ENCODE data around the gene SLC28A1. TPM values are rescaled to one million over a fixed set of nuclear protein-coding genes. Genes with fewer than 3 reads are reported as not detected.

The SLC28A1 gene
- total RNA-seq, 1 donor from 2014 or later, result 64.6 TPM

DNA sequence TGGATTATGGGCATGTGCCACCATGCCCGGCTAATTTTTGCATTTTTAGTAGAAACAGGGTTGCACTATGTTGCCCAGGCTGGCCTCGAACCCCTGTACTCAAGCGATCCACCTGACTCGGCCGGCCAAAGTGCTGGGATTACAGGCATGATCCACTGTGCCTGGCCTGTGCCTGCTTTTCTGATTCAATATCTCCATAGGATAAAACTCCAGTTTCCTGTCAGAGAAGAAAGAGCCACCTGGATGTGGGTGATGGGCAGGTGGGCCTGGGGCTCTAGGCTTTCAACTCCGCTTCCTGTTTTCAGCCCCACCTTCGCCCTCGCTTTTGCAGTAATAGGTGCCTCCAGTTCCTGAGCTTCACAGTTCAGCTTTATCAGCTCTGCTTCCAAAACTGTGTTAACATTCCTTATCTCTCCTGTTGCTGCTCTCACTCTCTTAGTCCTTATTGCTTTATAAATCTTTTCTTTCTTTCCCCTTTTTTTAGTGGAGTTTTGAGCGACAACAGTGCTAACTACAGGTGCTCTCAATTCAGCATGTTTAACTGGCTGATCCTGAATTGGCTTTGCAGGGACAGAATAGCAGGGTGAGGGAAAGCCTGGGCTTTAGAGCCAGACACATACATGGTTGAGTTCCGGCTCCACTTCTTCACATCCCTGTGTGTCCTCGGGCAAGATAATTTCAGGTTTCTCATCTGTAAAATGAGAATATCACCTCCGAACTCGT is 76.1 kb downstream of the SLC28A1 start:
- no peak for ATAC-seq
- no peak for DNase-seq (ENCODE audit: low spot score)

DNA sequence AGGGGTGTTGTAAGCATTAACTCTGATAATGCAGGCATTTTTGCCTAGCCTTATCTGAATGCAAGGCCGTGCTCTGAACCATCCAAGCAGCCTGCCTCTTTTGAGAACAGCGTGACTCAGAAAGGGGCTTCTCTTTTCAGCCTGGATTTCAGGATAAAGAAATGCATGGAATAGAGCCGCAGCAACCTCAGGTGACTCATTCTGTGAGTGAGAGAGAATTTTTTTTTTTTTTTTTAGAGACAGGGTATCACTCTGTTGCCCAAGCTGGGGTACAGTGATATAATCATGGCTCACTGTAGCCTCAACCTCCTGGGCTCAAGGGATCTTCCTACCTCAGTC is 76.6 kb downstream of the SLC28A1 start:
- no peak for ATAC-seq

DNA sequence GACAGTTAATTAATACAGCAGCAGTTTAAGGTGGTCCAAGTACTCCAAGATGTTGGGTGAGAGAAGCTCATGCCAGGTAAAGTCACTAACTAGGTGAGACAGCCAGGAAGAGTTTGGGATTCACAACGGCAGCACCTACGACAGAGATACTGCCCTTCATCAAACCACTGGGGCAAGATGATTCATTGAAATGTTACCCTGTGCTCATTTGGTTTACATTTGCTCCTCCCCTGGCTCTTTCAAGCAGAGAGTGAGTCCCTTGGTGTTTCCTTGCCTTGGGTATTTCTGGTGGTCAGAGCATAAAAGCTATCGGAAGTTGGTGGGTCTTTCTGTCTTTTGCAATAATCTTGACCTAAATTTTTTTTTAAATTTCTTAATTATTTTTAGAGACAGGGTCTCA is 77.2 kb downstream of the SLC28A1 start:
- no peak for ATAC-seq
- DNase-seq (ENCODE audit: low spot score), result no peak

More for the DNA sequence above, 76.6 kb downstream of the SLC28A1 start:
- no peak for DNase-seq (ENCODE audit: low spot score)

DNA sequence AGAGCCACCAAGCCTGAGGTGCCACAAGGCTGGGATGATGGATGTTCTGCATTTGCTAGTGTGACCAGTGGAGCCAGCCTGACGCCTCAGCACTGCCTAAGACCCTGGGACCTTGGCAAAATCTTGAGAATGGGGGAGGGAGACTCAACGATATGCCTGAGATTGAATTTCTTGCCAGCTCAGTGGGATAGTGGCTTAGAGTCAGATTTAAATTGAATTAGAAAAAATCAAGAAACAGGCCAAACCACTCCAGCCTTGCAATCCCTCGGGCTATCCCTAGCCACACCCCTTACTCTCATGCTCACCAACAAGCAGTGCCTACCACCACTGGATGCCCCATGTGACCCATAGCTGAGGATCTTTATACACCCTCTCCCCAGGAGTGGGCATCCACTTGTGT is 78.5 kb downstream of the SLC28A1 start:
- DNase-seq (ENCODE audit: low spot score) (no peak), ATAC-seq (no peak)

DNA sequence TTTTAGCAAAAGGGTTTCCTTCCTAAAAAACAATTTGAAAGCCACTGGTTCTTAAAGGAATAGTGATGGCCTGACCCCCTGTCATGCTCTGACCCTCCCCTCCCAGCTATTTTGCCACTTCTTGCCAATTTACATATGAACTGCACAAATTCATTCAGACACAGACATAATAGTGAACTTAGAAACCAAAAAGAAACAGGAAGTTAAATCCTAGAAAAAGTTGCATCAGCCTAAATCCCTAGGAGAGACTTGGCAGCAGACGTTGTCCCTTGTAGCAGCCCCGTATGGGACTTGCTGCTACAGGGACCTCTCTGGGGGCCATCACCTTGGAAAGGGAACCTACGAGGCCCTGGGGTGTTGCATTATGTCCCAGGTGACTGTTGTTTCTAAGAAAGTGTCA is 82.9 kb downstream of the SLC28A1 start:
- ATAC-seq (no peak), DNase-seq (ENCODE audit: low spot score) (no peak)

DNA sequence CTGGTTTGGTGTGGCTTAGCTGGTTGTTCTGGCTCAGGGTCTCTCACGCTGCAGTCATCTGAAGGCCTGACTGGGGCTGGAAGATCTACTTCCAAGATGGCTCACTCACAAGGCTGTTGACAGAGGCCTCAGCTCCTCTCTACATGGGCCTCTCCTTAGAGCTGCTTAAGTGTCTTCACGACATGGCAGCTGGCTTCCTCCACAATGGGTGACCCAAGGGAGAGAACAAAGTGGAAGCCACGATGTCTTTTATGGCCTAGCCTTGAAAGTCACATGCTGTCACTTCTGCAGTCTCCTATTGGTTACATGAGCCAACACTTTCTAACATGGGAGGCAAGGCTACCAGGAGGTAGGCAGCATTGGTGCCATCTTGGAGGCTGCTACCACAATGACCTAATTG is 83.8 kb downstream of the SLC28A1 start:
- DNase-seq (ENCODE audit: low spot score) (no peak), ATAC-seq (no peak)

DNA sequence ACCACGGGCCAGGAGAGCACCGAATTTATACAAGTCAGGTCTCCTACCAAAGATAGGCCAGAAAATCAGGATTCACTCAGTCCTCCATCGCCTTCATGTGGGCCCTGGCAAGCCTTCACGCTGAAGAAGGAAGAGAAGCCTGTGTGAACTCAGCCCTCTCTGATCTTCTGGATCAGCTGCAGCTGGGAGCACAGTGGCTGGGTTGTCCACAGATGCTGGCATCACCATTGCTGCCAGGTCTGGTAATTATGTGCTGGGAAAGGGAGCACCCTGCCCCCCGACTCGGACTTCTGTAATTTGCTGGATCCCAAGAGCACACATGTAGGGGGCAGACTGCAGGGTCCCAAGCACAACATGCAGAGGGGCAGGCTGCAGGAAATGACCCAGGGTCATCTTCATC is 84.8 kb downstream of the SLC28A1 start:
- ATAC-seq (no peak), DNase-seq (ENCODE audit: low spot score) (no peak)

DNA sequence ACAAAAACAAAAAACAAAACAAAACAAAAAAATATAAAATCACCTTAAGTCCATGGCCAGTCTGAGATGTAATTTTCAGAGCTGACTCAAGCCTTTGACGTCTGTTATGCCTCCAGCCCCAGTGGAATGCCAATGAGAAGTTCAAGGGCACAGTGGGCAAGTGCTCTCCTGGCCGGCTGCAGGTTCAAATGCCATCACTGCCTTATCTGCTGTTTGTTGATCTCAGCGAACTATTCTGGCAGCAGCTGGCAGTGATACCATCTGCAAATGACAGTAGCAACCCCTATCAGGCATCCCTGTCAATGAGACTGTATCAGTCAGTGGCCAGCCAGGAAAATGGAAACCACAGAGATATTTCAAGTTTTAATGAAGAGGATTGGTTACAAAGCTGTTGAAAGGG is 86.4 kb downstream of the SLC28A1 start:
- no peak for DNase-seq (ENCODE audit: low spot score)
- ATAC-seq, result peak; percentile 71

DNA sequence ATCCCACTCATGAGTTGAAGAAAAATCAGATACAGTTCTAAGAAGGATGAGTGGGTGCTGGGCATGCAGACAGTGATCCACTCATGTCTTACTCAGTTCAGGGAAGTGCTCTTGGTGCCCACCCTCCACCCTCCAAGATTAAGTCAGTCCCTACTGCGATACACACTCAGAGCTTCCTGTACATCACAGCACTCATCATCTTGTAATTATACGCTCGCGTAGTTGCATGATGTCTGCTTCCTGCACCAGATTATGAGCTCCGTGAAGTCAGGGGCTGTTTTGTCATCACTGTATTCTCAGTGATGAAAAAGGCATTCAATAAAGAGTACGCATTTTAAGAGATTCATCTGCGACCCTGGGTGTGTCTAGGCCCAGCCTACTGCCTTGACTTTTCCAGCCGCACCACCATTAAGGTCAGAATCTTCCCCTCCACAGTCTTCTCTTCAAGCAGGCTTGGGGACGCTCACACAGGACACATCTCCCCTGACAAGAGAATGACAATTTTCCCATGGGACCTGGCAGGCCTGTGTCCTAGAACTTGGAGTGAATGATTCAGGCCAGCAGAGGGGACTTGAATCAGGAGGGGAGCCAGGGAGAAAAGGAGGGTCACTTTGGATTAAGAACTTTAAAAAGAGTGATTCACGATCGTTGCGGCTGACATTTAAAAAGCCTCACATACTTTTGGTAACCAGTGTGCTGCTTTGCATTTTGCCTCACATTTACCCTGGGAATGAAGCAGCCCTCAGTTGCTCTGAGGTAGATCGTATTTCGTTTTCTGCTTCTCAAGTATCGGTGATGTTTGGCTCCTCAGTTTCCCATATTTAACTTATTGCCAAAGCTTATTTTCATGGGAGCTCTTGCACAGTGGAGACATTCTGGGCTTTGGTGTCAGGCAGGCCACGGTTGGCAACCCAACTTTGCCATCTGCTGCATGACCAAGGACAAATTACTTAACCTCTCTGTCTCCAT is 89.3 kb downstream of the SLC28A1 start:
- ATAC-seq (no peak), DNase-seq (ENCODE audit: low spot score) (no peak)

DNA sequence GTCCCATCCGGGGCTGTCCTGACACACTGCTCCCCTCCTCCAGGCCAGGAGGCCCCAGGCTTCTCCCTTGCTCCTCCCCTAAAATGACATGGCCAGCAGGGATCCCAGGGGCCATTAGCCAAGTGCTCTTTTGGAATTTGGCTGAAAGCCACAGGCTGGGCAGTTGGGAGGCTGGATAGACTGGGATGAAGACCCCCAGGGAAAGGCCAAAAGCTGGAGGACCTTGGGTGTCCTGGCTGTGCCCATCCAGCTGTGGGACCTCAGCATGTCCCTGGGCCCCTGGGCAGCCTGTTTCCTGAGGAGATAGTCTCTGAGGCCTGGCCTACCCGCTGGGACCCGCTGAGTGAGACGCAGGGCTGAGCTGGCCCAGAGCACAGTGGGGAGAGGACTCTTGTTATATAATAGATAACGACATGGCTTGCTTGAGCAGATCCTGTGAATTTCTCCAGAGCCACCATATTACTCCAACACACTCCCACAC is 91.4 kb downstream of the SLC28A1 start:
- DNase-seq (ENCODE audit: low spot score) (no peak), ATAC-seq (peak; percentile 7)

DNA sequence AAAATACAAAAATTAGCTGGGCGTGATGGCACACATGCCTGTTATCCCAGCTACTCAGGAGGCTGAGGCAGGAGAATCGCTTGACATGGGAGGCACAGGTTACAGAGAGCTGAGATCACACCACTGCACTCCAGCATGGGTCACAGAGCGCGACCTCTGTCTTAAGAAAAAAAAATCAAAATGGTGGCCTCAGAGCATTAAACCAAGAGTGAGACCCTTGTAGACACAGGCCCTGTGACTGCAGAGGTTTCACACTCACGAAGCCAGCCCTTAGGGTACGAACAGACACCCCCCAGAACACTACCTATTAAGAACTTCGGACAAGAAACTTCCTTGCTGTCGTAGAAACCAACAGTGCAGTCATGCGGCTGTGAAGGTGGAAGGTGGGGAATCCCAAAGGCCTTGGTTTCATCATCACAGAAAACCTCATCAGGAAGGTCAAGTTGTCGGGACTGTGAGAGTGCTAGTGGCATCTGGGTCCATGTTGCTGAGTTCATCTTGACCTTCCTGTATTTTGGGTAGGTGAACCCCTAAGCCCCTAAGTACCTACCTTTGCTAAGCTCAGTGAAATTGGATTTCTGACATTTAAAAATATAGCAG is 92.4 kb downstream of the SLC28A1 start:
- ATAC-seq (no peak), DNase-seq (ENCODE audit: low spot score) (no peak)

DNA sequence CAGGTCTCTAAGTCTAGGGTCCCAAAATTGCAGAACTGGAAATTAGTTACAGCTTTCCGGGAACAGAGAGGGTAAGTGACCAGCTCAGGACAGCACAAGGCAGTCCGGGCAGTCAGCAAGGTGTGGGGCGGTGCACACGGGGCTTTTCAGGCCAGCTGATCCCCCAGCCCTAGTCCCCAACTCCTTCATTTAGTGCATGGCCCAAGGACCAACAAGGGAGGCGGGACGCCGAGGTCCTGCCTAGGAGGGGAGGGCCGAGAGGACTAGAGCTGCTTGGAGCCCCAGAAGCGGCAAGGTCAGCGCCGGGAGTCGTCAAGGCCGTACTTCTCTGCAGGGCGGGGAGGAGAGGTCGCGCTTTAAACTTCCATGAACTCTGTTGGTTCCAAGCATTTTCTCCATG is 95.2 kb downstream of the SLC28A1 start:
- DNase-seq (ENCODE audit: low spot score) (peak; percentile 54), ATAC-seq (no peak)

DNA sequence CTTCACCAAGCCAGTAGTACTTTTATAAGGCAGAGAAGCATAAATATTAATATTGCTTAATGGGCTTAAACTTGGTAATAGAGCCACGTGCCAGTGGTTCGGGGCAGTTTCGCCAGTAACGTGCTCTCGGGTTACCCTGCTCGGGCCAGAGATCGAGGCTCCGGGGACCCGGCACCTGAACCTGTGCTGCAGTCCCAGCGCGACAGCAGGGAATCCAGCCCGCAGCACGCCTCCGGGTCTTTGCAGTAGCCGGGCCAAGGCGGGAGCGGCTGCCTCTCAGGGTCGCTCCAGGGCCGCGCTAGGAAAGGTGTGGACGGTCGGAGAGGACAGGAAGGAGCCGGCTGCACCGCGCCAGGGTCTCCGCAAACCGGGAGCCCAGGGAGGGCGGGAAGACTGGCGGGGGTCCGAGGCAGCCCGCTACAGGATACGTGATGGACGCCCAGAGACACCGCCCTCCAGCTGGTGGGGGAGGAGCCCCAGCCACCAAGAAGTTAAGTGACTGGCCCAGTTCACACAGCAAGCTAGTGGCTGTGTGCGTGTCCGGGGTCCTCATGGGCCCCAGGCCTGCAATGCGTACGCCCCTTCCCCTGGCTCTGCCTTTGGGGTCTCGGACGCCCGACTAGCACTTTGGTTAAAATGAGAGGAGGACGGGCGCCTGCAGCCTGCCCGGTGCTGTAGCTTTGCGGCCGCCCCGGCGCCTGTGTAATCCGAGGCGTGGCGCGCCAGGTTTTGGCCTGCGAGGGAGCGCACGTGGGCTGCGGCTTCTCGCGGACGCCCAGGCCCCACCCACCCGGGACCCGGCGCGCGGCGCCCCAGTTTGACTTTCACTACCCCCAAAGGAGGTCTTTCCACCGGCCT is 96.0 kb downstream of the SLC28A1 start:
- DNase-seq (ENCODE audit: low spot score) (peak; percentile 91), ATAC-seq (peak; percentile 69)

DNA sequence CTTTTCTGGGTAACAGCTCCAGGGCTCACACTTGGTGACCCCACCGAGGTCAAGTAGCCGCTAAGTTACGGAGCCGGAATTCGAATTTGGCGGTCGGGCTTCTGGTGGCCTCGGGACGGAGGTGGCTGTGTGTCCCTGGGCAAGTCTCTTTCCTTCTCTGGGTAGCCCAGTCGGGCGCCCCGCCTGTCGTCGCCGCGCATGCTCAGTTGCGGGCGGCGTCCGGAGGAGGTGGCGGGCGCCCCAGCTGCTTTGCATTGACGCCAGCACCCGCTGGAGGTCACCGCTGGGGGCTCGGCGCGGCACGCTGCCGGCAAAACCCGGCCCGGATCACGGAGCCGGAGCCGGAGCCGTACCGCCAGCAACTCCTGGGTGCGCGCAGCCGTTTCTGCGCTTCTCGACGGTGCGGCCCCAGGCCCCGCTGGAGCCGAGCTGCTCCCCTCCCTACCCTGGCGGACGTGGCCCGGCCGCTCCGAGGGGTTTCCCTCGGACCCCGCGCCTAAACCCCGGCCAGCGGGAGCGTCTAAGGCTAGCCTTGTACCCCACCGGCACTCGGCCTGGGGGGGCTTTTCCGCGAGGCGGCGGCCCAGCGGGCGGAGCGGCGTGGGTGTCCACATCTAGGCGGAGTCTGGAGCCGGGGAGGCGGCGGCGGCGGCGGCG is 96.7 kb downstream of the SLC28A1 start:
- DNase-seq (ENCODE audit: low spot score), result peak; percentile 98
- ATAC-seq, result peak; percentile 75

DNA sequence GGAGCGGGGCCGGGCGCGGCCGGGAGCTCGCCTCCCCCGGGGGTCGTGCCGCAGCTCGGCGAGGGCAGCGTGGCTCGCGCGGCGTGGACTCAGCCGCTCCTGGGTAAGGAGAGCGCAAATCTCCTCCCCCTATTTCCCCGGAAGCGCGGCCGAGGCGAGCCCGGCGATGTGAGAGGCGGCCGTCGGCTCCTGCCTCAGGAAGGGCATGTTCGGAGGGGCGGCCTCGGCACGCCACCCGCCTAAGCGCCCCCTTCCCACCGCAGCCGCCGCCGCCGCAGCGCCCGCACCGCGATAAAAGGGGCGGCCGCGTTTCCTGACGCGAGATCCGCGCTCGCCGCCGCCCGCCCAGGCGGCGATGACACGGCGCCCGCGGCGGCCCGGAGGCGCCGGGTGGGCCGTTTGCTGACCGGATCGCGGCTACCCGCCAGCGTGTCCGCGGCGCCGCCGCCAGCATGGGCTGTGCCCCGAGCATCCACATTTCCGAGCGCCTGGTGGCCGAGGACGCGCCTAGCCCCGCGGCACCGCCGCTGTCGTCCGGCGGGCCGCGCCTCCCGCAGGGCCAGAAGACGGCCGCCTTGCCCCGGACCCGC is 97.3 kb downstream of the SLC28A1 start, which contains the start of gene PDE8A:
Gene PDE8A (plus strand): TSS at position 146 of the 590 bp plus-strand sequence. CDS start 307 bp downstream, at position 453.
- peak; percentile 60 for DNase-seq (ENCODE audit: low spot score)
- ATAC-seq, result peak; percentile 1

DNA sequence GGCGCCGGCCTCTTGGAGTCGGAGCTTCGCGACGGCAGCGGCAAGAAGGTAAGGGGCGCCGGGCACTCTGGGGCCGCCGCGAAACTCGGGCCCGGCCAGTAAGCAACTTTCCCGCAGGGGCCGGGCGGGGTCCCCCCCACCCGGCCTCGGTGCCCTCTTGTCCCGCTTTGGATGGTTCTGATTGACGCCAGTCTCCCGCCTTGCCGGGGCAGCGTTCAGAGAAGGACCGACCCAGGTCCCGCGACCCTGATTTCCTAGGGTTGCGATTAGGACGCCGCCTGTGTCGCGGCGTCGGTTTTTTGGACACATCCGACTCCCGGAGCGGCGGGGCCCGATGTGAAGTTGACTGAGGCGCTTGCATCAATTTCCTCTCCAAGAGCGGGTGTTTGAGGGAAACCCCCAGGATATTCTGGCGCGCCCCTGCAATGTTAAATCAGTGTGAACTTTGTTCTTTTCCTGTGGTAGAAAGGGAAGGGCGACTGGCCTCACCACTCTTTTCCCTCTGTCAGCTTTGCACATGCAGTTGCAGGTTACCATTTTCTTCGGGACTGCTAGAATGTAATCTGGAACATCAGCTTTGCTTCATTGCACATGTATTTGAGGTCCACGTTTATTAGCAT is 97.9 kb downstream of the SLC28A1 start:
- ATAC-seq (peak; percentile 32), DNase-seq (ENCODE audit: low spot score) (peak; percentile 84)

DNA sequence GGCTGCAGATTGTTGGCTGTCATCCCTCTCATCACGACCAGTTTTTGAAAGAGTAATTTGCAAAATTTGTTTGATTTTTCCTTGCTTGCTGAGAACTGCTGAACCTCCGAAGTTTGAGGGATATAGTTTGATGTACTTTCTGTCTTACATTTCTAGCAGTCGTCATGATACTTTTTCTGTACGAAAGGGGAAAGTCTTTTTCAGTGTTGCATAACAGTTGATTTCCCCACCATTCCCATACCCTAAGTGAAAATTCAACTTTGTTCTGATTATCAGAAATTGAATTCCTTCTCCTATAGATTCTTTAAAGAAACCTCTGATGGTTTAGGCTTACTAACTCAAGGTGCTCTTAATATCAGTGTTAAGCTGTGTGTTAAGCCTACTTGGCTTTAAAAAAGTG is 98.8 kb downstream of the SLC28A1 start:
- ATAC-seq (no peak), DNase-seq (ENCODE audit: low spot score) (no peak)

DNA sequence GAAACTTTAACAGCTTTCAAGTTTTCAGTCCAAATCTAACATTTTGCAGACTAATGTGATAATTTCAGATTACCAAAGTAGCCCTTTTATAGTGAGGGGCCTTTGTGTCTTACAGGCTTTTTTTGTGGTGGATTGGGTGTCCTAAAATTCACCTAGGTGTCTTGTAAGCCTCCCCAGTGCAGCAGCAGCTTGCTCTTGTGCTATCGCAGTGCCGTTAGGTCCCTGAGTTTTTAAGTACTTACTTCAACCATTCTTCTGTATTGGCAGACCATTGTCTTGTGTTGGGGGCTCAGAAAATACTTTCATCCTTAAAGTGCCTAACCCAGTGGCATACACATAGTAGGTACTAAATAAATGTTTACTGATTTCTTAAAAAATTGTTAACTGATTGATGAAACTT is 99.2 kb downstream of the SLC28A1 start:
- ATAC-seq (no peak), DNase-seq (ENCODE audit: low spot score) (no peak)

DNA sequence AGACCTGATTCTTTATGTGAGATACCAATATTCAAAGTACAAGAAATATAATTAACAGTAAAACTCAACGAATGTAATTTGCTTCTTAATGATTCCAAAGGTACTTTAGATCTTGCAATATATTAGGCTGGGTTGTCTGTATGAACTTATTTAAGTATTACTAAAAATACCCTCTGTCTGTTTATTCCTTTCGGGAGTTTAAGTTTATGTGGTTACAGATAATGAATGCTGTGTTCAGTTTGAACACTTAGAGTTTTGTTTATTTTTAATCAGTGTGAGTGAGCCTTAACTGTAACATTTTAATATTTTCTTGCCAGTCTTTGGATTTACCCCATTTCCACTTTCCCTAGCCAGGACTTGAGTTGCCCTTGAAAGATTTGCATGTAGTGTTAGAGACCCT is 100.7 kb downstream of the SLC28A1 start:
- no peak for ATAC-seq

More for the DNA sequence above, 100.7 kb downstream of the SLC28A1 start:
- DNase-seq (ENCODE audit: low spot score), result no peak
